Stimulated activated CD4-positive, alpha-beta T cell treated with anti-CD3 and anti-CD28 coated beads, Interleukin-1b, Interleukin-23, amount 100 ng/mL, for 24 hours (primary cell): ENCODE data around the gene DNM3.

Experiments
- DNase-seq, 4 experiments: peaks; one replicate each; pipeline ENCODE4 v3.0.0-alpha.2; 2020; ENCODE audit warnings: low read depth in 4 of 4, low spot score in 1 of 4

DNM3 gene

GRCh38 chr1:171868217-171868803 is 27.0 kb downstream of the DNM3 start:
- no peak for DNase-seq

- no peak for DNase-seq
These were observed 27.8 kb downstream of the DNM3 start for GRCh38 chr1:171869097-171869496.

- DNase-seq: no peak
These were observed 30.6 kb downstream of the DNM3 start for GRCh38 chr1:171871848-171872247.

GRCh38 chr1:171872430-171872829 is 31.1 kb downstream of the DNM3 start:
- DNase-seq: no peak

DNA sequence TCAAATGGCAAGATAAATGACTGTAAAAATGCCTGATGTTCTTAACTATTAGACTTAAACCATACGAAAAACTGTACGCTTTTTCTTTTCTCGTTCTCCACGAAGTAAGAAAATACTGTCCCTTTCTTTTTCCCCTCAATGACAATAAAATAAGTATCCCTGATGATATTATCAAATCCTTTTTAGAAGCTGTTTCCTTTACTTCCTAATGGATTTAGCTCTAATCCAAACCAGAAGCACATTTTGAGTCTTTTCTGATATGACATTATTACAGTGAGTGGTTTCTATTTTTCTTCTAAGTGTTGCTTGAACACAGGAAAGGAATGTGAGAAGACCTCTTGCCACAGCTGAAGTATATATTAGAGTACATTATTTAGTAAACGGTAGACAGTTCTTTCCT is 32.4 kb downstream of the DNM3 start:
- no peak for DNase-seq

GRCh38 chr1:171877701-171878100 is 36.4 kb downstream of the DNM3 start:
- DNase-seq: no peak

DNA sequence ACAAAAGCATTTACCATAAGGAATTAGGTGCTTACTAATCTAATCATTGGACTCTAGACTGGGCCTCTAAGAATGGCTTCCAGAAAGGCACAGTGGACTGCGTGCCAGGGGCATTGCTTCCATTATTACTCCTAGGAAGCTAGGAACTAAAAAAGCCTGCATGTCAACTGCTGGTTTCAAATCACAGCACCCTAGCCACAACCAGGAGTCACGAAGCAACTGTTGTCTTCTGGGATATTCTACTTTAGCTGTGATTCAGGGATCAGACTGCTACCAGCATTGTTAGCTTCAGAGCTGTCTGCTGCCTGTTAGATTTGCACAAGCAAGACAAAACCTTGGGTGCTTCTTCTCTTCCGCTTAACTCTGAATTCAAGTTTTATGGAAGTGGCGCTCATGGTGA is 38.3 kb downstream of the DNM3 start:
- DNase-seq: no peak

DNA sequence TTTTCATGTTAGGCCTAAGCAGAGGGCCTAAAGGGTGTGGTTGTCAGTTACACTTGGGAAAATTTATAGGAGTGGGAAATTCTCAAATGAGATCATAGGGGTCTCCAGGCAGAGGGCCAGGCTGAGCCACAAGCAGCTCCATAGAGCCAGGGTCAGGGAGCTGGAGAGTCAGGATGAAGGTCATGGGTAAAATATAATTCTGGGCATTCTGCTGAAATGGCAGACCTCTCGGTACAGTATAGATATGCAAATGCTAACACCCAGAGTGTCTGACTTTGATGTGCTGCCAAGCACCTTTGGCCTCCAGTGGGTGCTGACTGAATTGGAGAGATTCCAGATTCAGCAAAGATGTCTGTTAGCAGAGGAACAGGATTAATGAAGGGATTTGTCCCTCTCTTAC is 40.1 kb downstream of the DNM3 start:
- DNase-seq: no peak

DNA sequence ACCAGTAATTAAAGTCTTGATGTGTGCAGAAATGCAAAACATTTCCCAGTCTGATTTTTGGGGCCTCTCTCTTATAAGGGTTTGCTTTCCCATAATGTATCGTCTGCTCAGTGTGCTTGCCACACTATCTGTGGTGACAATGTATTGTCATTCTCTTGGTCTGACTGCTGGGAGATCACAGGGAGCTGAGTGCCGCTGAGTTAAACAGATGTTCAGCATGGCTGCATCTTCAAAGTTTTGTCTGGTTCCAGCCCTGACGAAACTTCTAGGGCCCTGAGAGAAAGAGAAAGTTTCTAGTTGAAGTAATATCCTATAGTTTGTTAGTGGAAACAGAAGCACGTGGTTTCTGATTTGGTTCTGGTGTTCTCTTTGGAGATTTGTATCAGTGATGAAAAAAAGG is 42.6 kb downstream of the DNM3 start:
- DNase-seq: no peak

DNA sequence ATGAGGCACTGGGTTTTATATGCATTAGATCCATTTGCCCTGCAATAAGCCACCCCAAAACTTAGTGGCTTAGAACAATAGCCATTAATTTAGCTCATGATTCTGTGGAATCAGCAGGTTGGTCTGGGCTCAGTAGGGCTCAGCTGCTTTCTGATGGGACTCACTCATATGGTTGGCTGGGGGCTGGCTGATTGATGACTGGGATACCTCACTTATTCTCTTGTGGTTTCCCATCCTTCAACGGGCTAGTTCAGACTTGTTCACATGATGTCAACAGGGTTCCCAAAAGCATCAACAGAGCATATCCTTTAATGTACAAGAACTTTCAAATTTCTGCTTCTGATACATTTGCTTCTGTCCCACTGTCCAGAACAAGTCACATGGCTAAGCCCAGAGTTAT is 43.2 kb downstream of the DNM3 start:
- no peak for DNase-seq

DNA sequence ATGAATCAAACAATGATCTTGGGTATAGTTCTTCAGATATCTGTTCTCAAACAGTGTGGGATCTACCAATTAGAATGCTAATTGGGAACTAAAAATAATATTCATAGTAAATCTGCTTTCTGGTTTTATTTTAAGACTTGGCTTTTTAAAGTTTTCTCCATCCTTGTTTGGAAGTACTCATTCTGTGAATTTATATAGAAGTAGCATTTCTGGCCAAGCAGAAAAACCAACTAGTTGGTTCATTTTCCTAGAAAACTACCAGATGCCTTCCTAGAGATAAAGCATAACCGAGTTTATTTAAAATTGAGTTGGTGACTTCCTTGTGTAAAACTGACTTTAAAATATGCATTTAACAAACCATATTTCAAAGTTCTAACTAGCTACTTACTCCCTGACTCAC is 48.8 kb downstream of the DNM3 start:
- DNase-seq: no peak

DNA sequence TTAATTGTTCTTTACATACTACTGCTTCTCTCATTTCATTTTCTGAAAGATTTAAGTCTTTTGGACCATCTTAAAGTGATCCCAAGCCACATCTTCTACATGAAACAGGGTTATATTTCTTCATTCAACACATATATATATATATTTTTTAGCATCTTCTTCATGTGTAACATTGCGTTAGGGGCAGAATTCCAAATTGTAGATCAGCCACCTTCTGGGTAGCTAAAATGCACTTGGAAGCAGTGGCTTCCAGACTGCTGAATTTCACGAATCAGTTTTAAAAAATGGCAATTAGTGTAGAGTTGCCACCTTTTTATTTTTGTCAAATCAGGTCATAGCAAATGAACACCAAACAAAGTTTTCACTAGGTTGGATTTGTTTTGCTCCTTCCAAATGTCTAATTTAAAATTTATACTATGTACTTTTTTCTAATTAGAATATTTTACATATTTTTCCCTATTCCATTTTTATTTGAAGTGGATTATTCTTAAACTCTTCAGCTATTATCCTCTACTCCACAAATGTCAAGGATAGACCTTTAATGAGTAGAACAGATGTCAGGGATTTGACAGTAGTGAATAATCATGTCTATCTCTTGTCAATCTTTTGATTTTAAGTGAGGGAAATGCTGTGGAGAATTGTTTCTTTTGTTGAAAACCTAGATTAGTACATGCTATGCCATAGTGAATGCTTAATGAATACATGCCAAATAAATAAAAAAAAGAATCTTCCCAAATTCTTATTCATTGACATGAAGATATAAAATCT is 55.8 kb downstream of the DNM3 start:
- DNase-seq: no peak

DNA sequence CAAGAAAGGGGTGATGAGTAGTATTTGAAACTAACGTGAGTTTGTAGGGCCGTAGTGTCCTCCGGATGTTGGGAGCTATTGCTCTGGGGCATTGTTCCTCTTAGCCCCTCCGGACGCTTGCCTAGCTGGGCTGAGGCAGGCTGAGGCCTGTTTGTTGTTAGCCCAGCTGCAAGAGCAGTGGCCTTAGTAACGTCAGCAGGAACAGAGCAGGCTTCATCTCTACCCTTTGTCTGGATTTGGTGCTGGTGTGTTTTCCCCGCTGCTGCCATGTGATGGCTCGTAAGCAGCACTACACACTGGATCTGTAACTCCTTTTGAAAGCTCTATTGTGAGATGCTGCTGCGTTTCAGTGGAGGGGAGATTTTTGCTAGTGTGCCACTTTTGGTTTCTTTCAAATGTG is 57.6 kb downstream of the DNM3 start:
- no peak for DNase-seq

- DNase-seq: no peak
These were observed 58.5 kb downstream of the DNM3 start for GRCh38 chr1:171899838-171900237.

GRCh38 chr1:171901245-171901644 is 59.9 kb downstream of the DNM3 start:
- DNase-seq: no peak

- no peak for DNase-seq
These were observed 61.2 kb downstream of the DNM3 start for GRCh38 chr1:171902527-171902926.

- DNase-seq: no peak
These were observed 63.6 kb downstream of the DNM3 start for GRCh38 chr1:171904778-171905450.

DNA sequence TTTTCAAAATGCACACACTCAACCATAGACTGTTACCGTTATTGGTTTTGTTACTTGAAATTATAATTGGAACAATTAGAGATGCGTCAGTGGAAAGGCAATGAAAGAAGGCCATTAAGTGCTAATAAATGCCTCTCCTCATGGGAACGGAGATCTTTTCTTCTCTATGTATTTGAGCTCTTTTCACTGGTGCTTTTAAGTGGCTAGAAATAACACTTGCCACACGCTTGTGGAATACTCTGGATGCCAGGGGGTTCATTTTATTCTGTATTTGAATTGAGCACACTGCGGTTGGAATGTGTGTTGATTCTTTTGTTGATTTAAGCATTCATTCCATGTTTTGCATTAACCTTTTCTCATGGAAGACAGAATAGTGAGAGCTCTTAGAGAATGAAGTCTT is 68.4 kb downstream of the DNM3 start:
- no peak for DNase-seq

GRCh38 chr1:171910786-171911185 is 69.5 kb downstream of the DNM3 start:
- no peak for DNase-seq

- no peak for DNase-seq
These were observed 70.2 kb downstream of the DNM3 start for GRCh38 chr1:171911506-171911905.

DNA sequence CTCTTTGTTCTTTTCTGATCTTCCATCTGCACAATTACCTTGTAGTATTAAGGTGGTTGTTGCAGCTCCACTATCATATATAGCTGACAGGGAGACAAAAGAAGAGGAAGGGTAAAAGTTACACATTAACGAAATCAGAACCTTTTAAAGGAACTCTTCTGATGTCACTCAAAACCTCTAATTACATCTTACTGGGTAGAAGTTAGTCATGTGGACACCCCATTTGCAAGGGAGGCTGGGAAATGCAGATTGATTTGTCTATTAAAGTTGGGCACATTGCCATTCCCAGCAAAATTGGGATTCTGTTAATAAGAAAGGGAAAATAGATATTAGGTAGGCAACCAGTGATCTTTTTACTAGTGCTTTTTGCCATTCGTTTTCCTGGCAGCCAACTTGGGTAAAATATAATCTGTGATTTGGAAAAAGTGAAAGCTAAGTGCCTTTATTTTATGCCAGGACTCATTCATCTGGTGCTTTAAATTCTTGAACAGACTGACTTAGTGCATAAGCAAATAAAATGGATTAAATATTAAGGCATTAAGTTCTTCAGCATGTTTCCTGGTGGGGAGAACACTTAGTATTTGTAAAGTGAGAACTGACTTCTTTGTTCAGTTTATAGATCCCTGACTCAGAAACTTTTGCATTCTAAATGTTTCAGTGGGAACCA is 71.3 kb downstream of the DNM3 start:
- no peak for DNase-seq

GRCh38 chr1:171913385-171913784 is 72.1 kb downstream of the DNM3 start:
- no peak for DNase-seq
